ENCODE data around the gene ZNF716. TPM values are rescaled to one million over a fixed set of nuclear protein-coding genes. Genes with fewer than 3 reads are reported as not detected.
"Not testable (repeated sequence)": the region's sequence is repeated elsewhere in the genome, so short reads cannot be mapped to it uniquely, and the experiment has no call there.

The ZNF716 gene
- total and polyA plus RNA-seq, 7 experiments from 2014 or later, result not detected

DNA sequence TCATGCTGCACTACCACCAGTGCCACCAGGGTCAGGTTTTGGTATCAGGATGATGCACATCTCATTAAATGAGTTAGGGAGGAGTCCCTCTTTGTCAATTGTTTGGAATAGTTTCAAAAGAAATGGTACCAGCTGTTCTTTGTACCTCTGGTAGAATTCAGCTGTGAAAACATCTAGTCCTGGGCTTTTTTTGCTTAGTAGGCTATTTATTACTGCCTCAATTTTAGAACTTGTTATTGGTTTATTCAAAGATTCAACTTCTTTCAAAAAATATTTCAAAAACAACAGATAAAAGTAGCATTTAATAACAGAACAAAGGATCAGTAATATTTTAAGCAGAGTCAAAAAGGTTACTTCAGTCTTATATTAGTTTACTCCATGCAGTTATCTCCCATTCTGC lies 6.4 kb upstream of the ZNF716 start:
- Histone ChIP-seq H3K36me3 (ENCODE audit: control insufficient read depth in 2 of 3, insufficient read depth in 3 of 3, low read length in 3 of 3) (no peaks in the 10 kb centered on the region), H3K9me3 (ENCODE audit: control insufficient read depth in 2 of 3, low read length in 3 of 3) (peaks cover 0 to 28% (median 0%) of the 10 kb centered on the region in 3 experiments), H3K4me3 (ENCODE audit: low read length) (no peak overlapping the region), H3K27me3 (ENCODE audit: control insufficient read depth in 2 of 2, insufficient read depth in 2 of 2, low read length in 2 of 2) (no peaks in the 10 kb centered on the region), H3K27ac (ENCODE audit: low read depth, low read length) (no peak overlapping the region), H3K4me1 (ENCODE audit: control insufficient read depth in 2 of 2, insufficient read depth in 2 of 2, low read length in 2 of 2) (no peaks in the 10 kb centered on the region)
- CTCF ChIA-PET, result no interaction called here
- H3K4me3 Mint-ChIP-seq, result no peak overlapping the region
- H3K27me3 Mint-ChIP-seq, result no peaks in the 10 kb centered on the region
- POLR2A ChIA-PET, result no interaction called here
- intact Hi-C loops (cut with micrococcal nuclease), result no loop called here
- no peak for ATAC-seq
- no peak overlapping the region for H3K27ac Mint-ChIP-seq
- DNase-seq, result no peak
- peaks cover 0 to 5% (median 0%) of the 10 kb centered on the region in 5 donors for H3K36me3 Mint-ChIP-seq
- H3K4me1 Mint-ChIP-seq, result no peaks in the 10 kb centered on the region
- H3K9me3 Mint-ChIP-seq, result peaks cover 0 to 42% (median 15%) of the 10 kb centered on the region in 11 donors

DNA sequence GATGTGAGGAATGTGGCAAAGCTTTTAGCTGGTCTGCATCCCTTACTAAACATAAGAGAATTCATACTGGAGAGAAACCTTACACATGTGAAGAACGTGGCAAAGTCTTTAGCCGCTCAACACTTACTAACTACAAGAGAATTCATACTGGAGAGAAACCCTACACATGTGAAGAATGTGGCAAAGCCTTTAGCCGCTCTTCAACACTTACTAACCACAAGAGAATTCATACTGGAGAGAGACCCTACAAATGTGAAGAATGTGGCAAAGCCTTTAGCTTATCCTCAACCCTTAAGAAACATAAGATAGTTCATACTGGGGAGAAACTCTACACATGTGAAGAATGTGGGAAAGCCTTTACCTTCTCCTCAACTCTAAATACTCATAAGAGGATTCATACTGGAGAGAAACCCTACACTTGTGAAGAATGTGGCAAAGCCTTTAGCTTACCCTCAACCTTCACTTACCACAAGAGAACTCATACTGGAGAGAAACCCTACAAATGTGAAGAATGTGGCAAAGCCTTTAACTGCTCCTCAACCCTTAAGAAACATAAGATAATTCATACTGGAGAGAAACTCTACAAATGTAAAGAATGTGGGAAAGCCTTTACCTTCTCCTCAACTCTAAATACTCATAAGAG lies 19.3 kb downstream of the ZNF716 start:
- H3K4me1 ChIP-seq (ENCODE audit: control insufficient read depth in 2 of 2, insufficient read depth in 2 of 2, low read length in 2 of 2); H3K27ac Mint-ChIP-seq; H3K4me1 Mint-ChIP-seq; H3K27me3 ChIP-seq (ENCODE audit: control insufficient read depth in 2 of 2, insufficient read depth in 2 of 2, low read length in 2 of 2); POLR2A ChIA-PET; DNase-seq; H3K4me3 Mint-ChIP-seq; H3K36me3 ChIP-seq (ENCODE audit: control insufficient read depth in 2 of 3, insufficient read depth in 3 of 3, low read length in 3 of 3); H3K27ac ChIP-seq (ENCODE audit: low read depth, low read length); H3K4me3 ChIP-seq (ENCODE audit: low read length); H3K27me3 Mint-ChIP-seq; ATAC-seq; CTCF ChIA-PET; intact Hi-C loops (cut with micrococcal nuclease): not testable (repeated sequence)
- peaks cover 0 to 51% (median 0%) of the 10 kb centered on the region in 3 experiments for H3K9me3 ChIP-seq (ENCODE audit: control insufficient read depth in 2 of 3, low read length in 3 of 3)
- H3K9me3 Mint-ChIP-seq, result peaks cover 17 to 86% (median 39%) of the 10 kb centered on the region in 11 donors
- peaks cover 0 to 16% (median 1%) of the 10 kb centered on the region in 5 donors for H3K36me3 Mint-ChIP-seq

DNA sequence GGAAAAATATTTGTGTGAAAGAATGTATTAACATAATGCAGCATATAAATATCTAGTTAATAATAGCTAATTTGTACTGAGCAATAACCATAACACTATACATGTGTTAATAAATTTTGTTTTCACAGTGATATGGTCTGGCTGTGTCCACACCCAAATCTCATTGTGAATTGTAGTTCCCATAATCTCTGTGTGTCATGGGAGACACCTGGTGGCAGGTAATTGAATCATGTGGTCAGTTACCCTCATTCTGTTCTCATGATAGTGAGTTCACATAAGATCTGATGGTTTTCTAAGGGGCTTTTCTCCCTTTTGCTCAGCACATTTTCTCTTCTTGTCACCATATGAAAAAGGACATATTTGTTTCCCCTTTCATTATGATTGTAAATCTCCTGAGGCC lies 30.3 kb downstream of the ZNF716 start:
- H3K36me3 Mint-ChIP-seq; H3K27ac ChIP-seq (ENCODE audit: low read depth, low read length); H3K27me3 ChIP-seq (ENCODE audit: control insufficient read depth in 2 of 2, insufficient read depth in 2 of 2, low read length in 2 of 2); H3K27ac Mint-ChIP-seq; ATAC-seq; H3K36me3 ChIP-seq (ENCODE audit: control insufficient read depth in 2 of 3, insufficient read depth in 3 of 3, low read length in 3 of 3); DNase-seq; intact Hi-C loops (cut with micrococcal nuclease); H3K4me3 ChIP-seq (ENCODE audit: low read length); H3K9me3 ChIP-seq (ENCODE audit: control insufficient read depth in 2 of 3, low read length in 3 of 3); H3K4me3 Mint-ChIP-seq; H3K4me1 Mint-ChIP-seq; CTCF ChIA-PET; H3K27me3 Mint-ChIP-seq; H3K4me1 ChIP-seq (ENCODE audit: control insufficient read depth in 2 of 2, insufficient read depth in 2 of 2, low read length in 2 of 2); POLR2A ChIA-PET: not testable (repeated sequence)
- H3K9me3 Mint-ChIP-seq, result peaks cover 2 to 42% (median 15%) of the 10 kb centered on the region in 11 donors

DNA sequence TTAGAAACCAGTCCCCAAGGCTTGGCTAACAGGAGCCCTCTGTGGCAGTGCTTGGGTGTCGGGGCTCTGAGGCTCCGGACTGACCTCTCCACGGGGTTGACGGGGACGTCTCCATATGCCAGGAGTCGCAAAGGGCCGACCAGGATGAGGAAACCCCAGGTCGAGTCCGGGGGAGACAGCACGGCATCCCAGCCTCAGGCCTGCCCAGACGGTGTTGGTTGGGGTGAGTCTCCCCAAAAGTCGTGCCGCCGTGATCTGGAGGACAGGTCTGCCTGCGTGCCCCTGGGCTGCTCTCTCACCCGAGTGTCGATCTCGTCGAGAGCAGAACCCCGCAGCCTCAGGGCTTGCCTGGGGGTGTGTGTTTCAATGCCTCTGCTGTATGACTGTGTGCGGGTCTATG lies 35.0 kb downstream of the ZNF716 start:
- H3K27ac ChIP-seq (ENCODE audit: low read depth, low read length); H3K4me3 Mint-ChIP-seq; H3K4me3 ChIP-seq (ENCODE audit: low read length); H3K4me1 Mint-ChIP-seq; H3K36me3 Mint-ChIP-seq; H3K27me3 ChIP-seq (ENCODE audit: control insufficient read depth in 2 of 2, insufficient read depth in 2 of 2, low read length in 2 of 2); H3K27ac Mint-ChIP-seq; H3K4me1 ChIP-seq (ENCODE audit: control insufficient read depth in 2 of 2, insufficient read depth in 2 of 2, low read length in 2 of 2); CTCF ChIA-PET; H3K36me3 ChIP-seq (ENCODE audit: control insufficient read depth in 2 of 3, insufficient read depth in 3 of 3, low read length in 3 of 3); POLR2A ChIA-PET; H3K27me3 Mint-ChIP-seq; DNase-seq; intact Hi-C loops (cut with micrococcal nuclease); ATAC-seq: not testable (repeated sequence)
- H3K9me3 Mint-ChIP-seq, result peaks cover 4 to 27% (median 12%) of the 10 kb centered on the region in 11 donors
- H3K9me3 ChIP-seq (ENCODE audit: control insufficient read depth in 2 of 3, low read length in 3 of 3), result peaks cover 0 to 34% (median 6%) of the 10 kb centered on the region in 3 experiments

DNA sequence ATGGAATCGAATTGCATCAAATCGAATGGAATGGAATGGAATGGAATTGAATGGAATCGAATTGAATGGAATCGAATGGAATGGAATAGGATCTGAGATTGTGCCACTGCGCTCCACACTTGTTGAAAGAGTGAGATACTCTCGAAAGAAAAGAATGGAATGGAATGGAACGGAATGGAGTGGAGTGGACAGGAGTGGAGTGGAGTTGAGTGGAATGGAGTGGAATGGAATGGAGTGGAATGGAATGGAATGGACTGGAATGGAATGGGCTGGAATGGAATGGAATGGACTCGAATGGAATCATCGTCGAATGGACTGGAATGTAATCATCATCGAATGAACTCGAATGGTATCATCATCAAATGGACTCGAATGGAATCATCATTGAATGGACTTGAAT lies 38.0 kb downstream of the ZNF716 start:
- Mint-ChIP-seq H3K27ac (no peak overlapping the region), H3K9me3 (peaks cover 4 to 12% (median 8%) of the 10 kb centered on the region in 11 donors), H3K4me1 (no peaks in the 10 kb centered on the region), H3K27me3 (no peaks in the 10 kb centered on the region), H3K36me3 (peaks cover 0 to 4% (median 0%) of the 10 kb centered on the region in 5 donors), H3K4me3 (no peak overlapping the region)
- intact Hi-C loops (cut with micrococcal nuclease), result no loop called here
- no peak overlapping the region for H3K27ac ChIP-seq (ENCODE audit: low read depth, low read length)
- CTCF ChIA-PET, result no interaction called here
- no peaks in the 10 kb centered on the region for H3K27me3 ChIP-seq (ENCODE audit: control insufficient read depth in 2 of 2, insufficient read depth in 2 of 2, low read length in 2 of 2)
- peaks cover 0 to 44% (median 6%) of the 10 kb centered on the region in 3 experiments for H3K9me3 ChIP-seq (ENCODE audit: control insufficient read depth in 2 of 3, low read length in 3 of 3)
- ATAC-seq (no peak), DNase-seq (no peak)
- no peak overlapping the region for H3K4me3 ChIP-seq (ENCODE audit: low read length)
- H3K36me3 ChIP-seq (ENCODE audit: control insufficient read depth in 2 of 3, insufficient read depth in 3 of 3, low read length in 3 of 3), result no peaks in the 10 kb centered on the region
- no peaks in the 10 kb centered on the region for H3K4me1 ChIP-seq (ENCODE audit: control insufficient read depth in 2 of 2, insufficient read depth in 2 of 2, low read length in 2 of 2)
- POLR2A ChIA-PET, result no interaction called here

DNA sequence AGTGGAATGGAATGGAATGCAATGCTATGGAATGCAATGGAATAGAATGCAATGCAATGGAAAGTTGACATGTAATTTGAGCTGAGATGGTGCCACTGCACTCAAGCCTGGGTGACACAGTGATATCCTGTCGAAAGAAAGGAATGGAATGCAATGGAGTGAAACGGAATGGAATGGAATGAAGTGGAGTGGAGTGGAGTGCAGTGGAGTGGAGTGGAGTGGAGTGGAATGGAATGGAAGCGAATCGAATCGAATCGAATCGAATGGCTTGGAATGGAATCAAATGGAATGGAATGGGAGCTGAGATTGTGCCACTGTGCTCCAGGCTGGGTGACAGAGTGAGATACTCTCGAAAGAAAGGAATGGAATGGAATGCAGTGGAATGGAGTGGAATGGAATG lies 45.1 kb downstream of the ZNF716 start:
- ATAC-seq; H3K36me3 Mint-ChIP-seq; H3K27me3 ChIP-seq (ENCODE audit: control insufficient read depth in 2 of 2, insufficient read depth in 2 of 2, low read length in 2 of 2); H3K27me3 Mint-ChIP-seq; H3K27ac ChIP-seq (ENCODE audit: low read depth, low read length); H3K4me3 ChIP-seq (ENCODE audit: low read length); intact Hi-C loops (cut with micrococcal nuclease); H3K4me1 ChIP-seq (ENCODE audit: control insufficient read depth in 2 of 2, insufficient read depth in 2 of 2, low read length in 2 of 2); H3K27ac Mint-ChIP-seq; H3K4me1 Mint-ChIP-seq; DNase-seq; H3K4me3 Mint-ChIP-seq; CTCF ChIA-PET; H3K36me3 ChIP-seq (ENCODE audit: control insufficient read depth in 2 of 3, insufficient read depth in 3 of 3, low read length in 3 of 3); POLR2A ChIA-PET: not testable (repeated sequence)
- H3K9me3 Mint-ChIP-seq, result peaks cover 0 to 15% (median 3%) of the 10 kb centered on the region in 11 donors
- peaks cover 0 to 45% (median 0%) of the 10 kb centered on the region in 3 experiments for H3K9me3 ChIP-seq (ENCODE audit: control insufficient read depth in 2 of 3, low read length in 3 of 3)

DNA sequence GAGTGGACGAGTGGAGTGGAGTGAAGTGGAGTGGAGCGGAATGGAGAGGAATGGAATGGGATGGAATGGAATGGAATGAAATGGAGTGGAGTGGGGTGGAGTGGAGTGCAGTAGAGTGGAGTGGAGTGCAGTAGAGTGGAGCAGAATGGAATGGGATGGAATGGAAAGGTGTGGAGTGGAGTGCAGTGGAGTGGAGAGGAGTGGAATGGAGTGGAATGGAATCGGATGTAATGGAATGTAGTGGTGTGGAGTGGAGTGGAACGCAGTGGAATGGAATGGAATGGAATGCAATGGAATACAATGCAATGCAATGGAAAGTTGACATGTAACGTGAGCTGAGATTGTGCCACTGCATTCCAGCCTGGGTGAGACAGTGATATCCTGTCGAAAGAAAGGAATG lies 46.4 kb downstream of the ZNF716 start:
- intact Hi-C loops (cut with micrococcal nuclease), result no loop called here
- H3K27ac Mint-ChIP-seq, result no peak overlapping the region
- ChIA-PET POLR2A (no interaction called here), CTCF (no interaction called here)
- no peak overlapping the region for H3K27ac ChIP-seq (ENCODE audit: low read depth, low read length)
- no peak overlapping the region for H3K4me3 ChIP-seq (ENCODE audit: low read length)
- H3K36me3 ChIP-seq (ENCODE audit: control insufficient read depth in 2 of 3, insufficient read depth in 3 of 3, low read length in 3 of 3), result no peaks in the 10 kb centered on the region
- peaks cover 0 to 44% (median 0%) of the 10 kb centered on the region in 3 experiments for H3K9me3 ChIP-seq (ENCODE audit: control insufficient read depth in 2 of 3, low read length in 3 of 3)
- H3K36me3 Mint-ChIP-seq, result no peaks in the 10 kb centered on the region
- H3K4me3 Mint-ChIP-seq, result no peak overlapping the region
- DNase-seq (no peak), ATAC-seq (no peak)
- no peaks in the 10 kb centered on the region for H3K4me1 Mint-ChIP-seq
- H3K4me1 ChIP-seq (ENCODE audit: control insufficient read depth in 2 of 2, insufficient read depth in 2 of 2, low read length in 2 of 2), result no peaks in the 10 kb centered on the region
- H3K9me3 Mint-ChIP-seq, result peaks cover 0 to 23% (median 7%) of the 10 kb centered on the region in 11 donors
- H3K27me3 ChIP-seq (ENCODE audit: control insufficient read depth in 2 of 2, insufficient read depth in 2 of 2, low read length in 2 of 2), result no peaks in the 10 kb centered on the region
- H3K27me3 Mint-ChIP-seq, result no peaks in the 10 kb centered on the region
